SK-N-SH (cell line): ENCODE results near the gene CCSER1. TPM values are rescaled to one million over a fixed set of nuclear protein-coding genes. Genes with fewer than 3 reads are reported as not detected.

ENCODE experiments used
- CTCF ChIA-PET: fragments of 300-600, 350-600 bp; formaldehyde crosslinking; extraction: SDS; loops from one replicate; lab custom pipeline; 2021; lab: Yijun Ruan, JAX
- POLR2A ChIA-PET: fragments of 350-600 bp; sonication (Branson Sonifier 250); formaldehyde crosslinking; extraction: SDS; loops from one replicate; lab custom pipeline; 2020; ENCODE audit warnings: antibody characterized with exemption, inconsistent platforms; lab: Yijun Ruan, JAX
- DNase-seq: peaks from one replicate; pipeline ENCODE4 v3.0.0; 2012
- H2AFZ ChIP-seq: fragments of 200-600 bp; sonication (generic); 2 replicates; pipeline ENCODE4 v1.8.1; 2016; ENCODE audit warnings: antibody characterized with exemption, mild to moderate bottlenecking, low read depth
- H3F3A ChIP-seq: fragments of 200-600 bp; sonication (generic); replicated peaks from 2 replicates; pipeline ENCODE3; 2016; ENCODE audit warnings: antibody characterized with exemption, mild to moderate bottlenecking; ENCODE audit not compliant: insufficient read depth
- H3K27ac ChIP-seq, 2 experiments: fragments of 200-500 bp in 1 of 2; fragments of 200-600 bp in 1 of 2; sonication (Bioruptor generic) in 1 of 2; sonication (generic), shearing (Covaris generic) in 1 of 2; 2 replicates each; pipeline versions ENCODE4 v1.5.1 to v1.6.1; 2014 to 2016; ENCODE audit warnings: low read depth in 2 of 2, inconsistent platforms in 1 of 2, low read length in 1 of 2, mild to moderate bottlenecking in 1 of 2, mixed read lengths in 1 of 2
- H3K27me3 ChIP-seq: fragments of 200-600 bp; sonication (generic), shearing (Covaris generic); 2 replicates; pipeline ENCODE4 v1.6.1; 2016; ENCODE audit warnings: mixed run types; ENCODE audit not compliant: insufficient read depth
- H3K36me3 ChIP-seq, 2 experiments: fragments of 200-500 bp in 1 of 2; fragments of 200-600 bp in 1 of 2; sonication (Bioruptor generic) in 1 of 2; sonication (generic) in 1 of 2; replicated peaks in 1 of 2; 2 replicates each; pipeline versions ENCODE3 to v1.5.1; 2014 to 2016; ENCODE audit warnings: low read length in 1 of 2, mild to moderate bottlenecking in 1 of 2; ENCODE audit not compliant: insufficient read depth in 2 of 2, control insufficient read depth in 1 of 2
- H3K4me1 ChIP-seq, 2 experiments: fragments of 200-500 bp in 1 of 2; fragments of 200-600 bp in 1 of 2; sonication (Bioruptor generic) in 1 of 2; sonication (generic), shearing (Covaris generic) in 1 of 2; 2 replicates each; pipeline versions ENCODE4 v1.5.1 to v1.6.1; 2014 to 2016; ENCODE audit warnings: low read depth in 1 of 2, low read length in 1 of 2, mixed run types in 1 of 2; ENCODE audit not compliant: insufficient read depth in 2 of 2, control insufficient read depth in 1 of 2
- H3K4me2 ChIP-seq: fragments of 200-600 bp; sonication (generic), shearing (Covaris generic); 2 replicates; pipeline ENCODE4 v1.6.1; 2017; ENCODE audit warnings: mixed run types
- H3K4me3 ChIP-seq, 2 experiments: fragments of 200-500 bp in 1 of 2; fragments of 200-600 bp in 1 of 2; sonication (Bioruptor generic) in 1 of 2; sonication (generic), shearing (Covaris generic) in 1 of 2; 2 replicates each; pipeline versions ENCODE4 v1.5.1 to v1.8.1; 2014 to 2016; ENCODE audit warnings: low read depth in 2 of 2, inconsistent platforms in 1 of 2, low read length in 1 of 2, mild to moderate bottlenecking in 1 of 2, mixed read lengths in 1 of 2, moderate library complexity in 1 of 2
- H3K79me2 ChIP-seq: fragments of 200-600 bp; sonication (generic); 2 replicates; pipeline ENCODE4 v1.8.1; 2017; ENCODE audit warnings: mild to moderate bottlenecking; ENCODE audit not compliant: insufficient read depth
- H3K9ac ChIP-seq: fragments of 200-600 bp; sonication (generic); 2 replicates; pipeline ENCODE4 v1.6.1; 2017; ENCODE audit warnings: mixed run types
- H3K9me2 ChIP-seq: fragments of 200-600 bp; sonication (generic); 2 replicates; pipeline ENCODE4 v1.6.1; 2017; ENCODE audit warnings: mixed run types
- H3K9me3 ChIP-seq: fragments of 200-600 bp; sonication (generic); 2 replicates; pipeline ENCODE4 v1.6.1; 2017; ENCODE audit warnings: mixed run types, mild to moderate bottlenecking, moderate library complexity
- H4K20me1 ChIP-seq: fragments of 200-600 bp; sonication (generic); 2 replicates; pipeline ENCODE4 v1.6.1; 2017; ENCODE audit warnings: mild to moderate bottlenecking, mixed run types; ENCODE audit not compliant: insufficient read depth
- CTCF ChIP-seq: fragments of 200-600 bp; sonication (generic); IDR thresholded peaks from 2 replicates; pipeline ENCODE4 v1.6.1; 2017; ENCODE audit warnings: antibody characterized with exemption, mild to moderate bottlenecking, moderate library complexity
- ELF1 ChIP-seq: IDR thresholded peaks from 2 replicates; pipeline ENCODE4 v1.4.0; 2012
- EP300 ChIP-seq, 2 experiments: IDR thresholded peaks; 2 replicates each; pipeline versions ENCODE4 v1.4.0 to v1.6.1; 2012; ENCODE audit warnings: borderline replicate concordance in 1 of 2, low read depth in 1 of 2, low read length in 1 of 2
- FOSL2 ChIP-seq: IDR thresholded peaks from 2 replicates; pipeline ENCODE4 v1.4.0; 2012; ENCODE audit warnings: low read depth, mild to moderate bottlenecking, moderate library complexity, borderline replicate concordance
- GABPA ChIP-seq: IDR thresholded peaks from 2 replicates; pipeline ENCODE4 v1.4.0; 2012; ENCODE audit warnings: low read depth, mild to moderate bottlenecking
- IRF3 ChIP-seq: fragments of 150-350 bp; IDR thresholded peaks from 2 replicates; pipeline ENCODE4 v1.6.1; 2016; ENCODE audit warnings: mild to moderate bottlenecking, low read depth, low read length
- JUND ChIP-seq: IDR thresholded peaks from 2 replicates; pipeline ENCODE4 v1.4.0; 2012
- NFIC ChIP-seq: IDR thresholded peaks from 2 replicates; pipeline ENCODE4 v1.4.0; 2012; ENCODE audit warnings: borderline replicate concordance
- NRF1 ChIP-seq: IDR thresholded peaks from 2 replicates; pipeline ENCODE4 v1.6.1; 2012; ENCODE audit warnings: low read depth, mild to moderate bottlenecking, low read length
- REST ChIP-seq: IDR thresholded peaks from 2 replicates; pipeline ENCODE4 v1.6.1; 2012; ENCODE audit warnings: mild to moderate bottlenecking, low read depth, low read length, moderate library complexity
- SIN3A ChIP-seq: IDR thresholded peaks from 2 replicates; pipeline ENCODE4 v1.6.1; 2012; ENCODE audit warnings: low read depth, mild to moderate bottlenecking, low read length, moderate library complexity, borderline replicate concordance
- SMC3 ChIP-seq: IDR thresholded peaks from 2 replicates; pipeline ENCODE4 v1.6.1; 2012; ENCODE audit warnings: low read depth, low read length, improper control_type of control experiment
- TAF1 ChIP-seq: IDR thresholded peaks from 2 replicates; pipeline ENCODE4 v1.6.1; 2012; ENCODE audit warnings: low read depth, mild to moderate bottlenecking, low read length, moderate library complexity, borderline replicate concordance
- TCF12 ChIP-seq: IDR thresholded peaks from 2 replicates; pipeline ENCODE4 v1.4.0; 2012
- WGBS: methylation state at CpG from one replicate; pipeline ENCODE4 v1.1.6; 2017; ENCODE audit warnings: low lambda C conversion rate; 5-methylcytosine and 5-hydroxymethylcytosine counted together
- polyA plus RNA-seq, 3 experiments: library from polyadenylated mRNA; depleted of rRNA; stranded (reverse); fragments of >200 nt; gene quantifications; 2 replicates each; pipeline ENCODE4 v1.2.3, GENCODE V29; 2012
- TF ChIP-seq, protein P1 (sequence below): IDR thresholded peaks from 2 replicates; pipeline ENCODE4 v1.4.0; 2012; ENCODE audit warnings: low read depth, borderline replicate concordance

Gene CCSER1
- polyA plus RNA-seq, 1 of the 3 experiments (the other 2 are of a cell fraction): 0.05 TPM

- CTCF ChIA-PET: no interaction called here
- no peaks in the 10 kb centered on the region for H3K4me1 ChIP-seq
These were observed 1343.5 kb downstream of the CCSER1 start for GRCh38 chr4:91470671-91471070.

More at GRCh38 chr4:91470671-91471070, 1343.5 kb downstream of the CCSER1 start:
- no peak overlapping the region for H3K9ac ChIP-seq
- no peaks in the 10 kb centered on the region for H4K20me1 ChIP-seq
- no peak overlapping the region for H3K4me3 ChIP-seq
- H3K27ac ChIP-seq: no peak overlapping the region
- no peak overlapping the region for H2AFZ ChIP-seq
- no peak for DNase-seq
- no peaks in the 10 kb centered on the region for H3K9me3 ChIP-seq
- no peaks in the 10 kb centered on the region for H3K27me3 ChIP-seq
- WGBS: 39% methylated on average over 2 of the region's 2 CpGs
- H3K36me3 ChIP-seq: no peaks in the 10 kb centered on the region
- TF ChIP-seq TAF1 (no peak), IRF3 (no peak), SMC3 (no peak), EP300 (IDR thresholded peaks at IDR 0.05; ENCODE audit: borderline replicate concordance in 1 of 2, low read depth in 1 of 2, low read length in 1 of 2) (no peak), GABPA (no peak), SIN3A (no peak), FOSL2 (no peak), REST (no peak), JUND (no peak), NFIC (no peak), CTCF (no peak), NRF1 (no peak), ELF1 (no peak), TCF12 (no peak)
- TF ChIP-seq, protein P1, sequence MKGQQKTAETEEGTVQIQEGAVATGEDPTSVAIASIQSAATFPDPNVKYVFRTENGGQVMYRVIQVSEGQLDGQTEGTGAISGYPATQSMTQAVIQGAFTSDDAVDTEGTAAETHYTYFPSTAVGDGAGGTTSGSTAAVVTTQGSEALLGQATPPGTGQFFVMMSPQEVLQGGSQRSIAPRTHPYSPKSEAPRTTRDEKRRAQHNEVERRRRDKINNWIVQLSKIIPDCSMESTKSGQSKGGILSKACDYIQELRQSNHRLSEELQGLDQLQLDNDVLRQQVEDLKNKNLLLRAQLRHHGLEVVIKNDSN: no peak
- TF ChIP-seq, all 33 proteins: peak for 0
- no peaks in the 10 kb centered on the region for H3F3A ChIP-seq
- H3K9me2 ChIP-seq: no peaks in the 10 kb centered on the region
- no peak overlapping the region for H3K4me2 ChIP-seq
- no peaks in the 10 kb centered on the region for H3K79me2 ChIP-seq
- POLR2A ChIA-PET: no interaction called here
